Hepatocyte (in vitro differentiated cells): ENCODE results near the gene XYLT1. TPM values are rescaled to one million over a fixed set of nuclear protein-coding genes. Genes with fewer than 3 reads are reported as not detected.

ENCODE experiments used
- DNase-seq: peaks from one replicate; pipeline ENCODE4 v3.0.0-alpha.2; 2016; ENCODE audit warnings: low spot score
- H2AFZ ChIP-seq: fragments of 200-600 bp; sonication (generic); 2 replicates; pipeline ENCODE4 v1.6.0; 2016; ENCODE audit warnings: antibody characterized with exemption, mild to moderate bottlenecking
- H3K27ac ChIP-seq: fragments of 200-600 bp; sonication (generic); 2 replicates; pipeline ENCODE4 v1.5.1; 2016; ENCODE audit warnings: mild to moderate bottlenecking
- H3K27me3 ChIP-seq: fragments of 200-600 bp; sonication (generic); 2 replicates; pipeline ENCODE4 v1.6.1; 2016
- H3K36me3 ChIP-seq: fragments of 200-600 bp; sonication (generic); replicated peaks from 2 replicates; pipeline ENCODE4 v1.5.1; 2016; ENCODE audit warnings: low read depth; ENCODE audit not compliant: insufficient read depth
- H3K4me1 ChIP-seq: fragments of 200-600 bp; sonication (generic); 2 replicates; pipeline ENCODE4 v1.5.1; 2016; ENCODE audit warnings: mild to moderate bottlenecking, moderate library complexity; ENCODE audit not compliant: insufficient read depth
- H3K4me2 ChIP-seq: fragments of 200-600 bp; sonication (generic); 2 replicates; pipeline ENCODE4 v1.6.0; 2016
- H3K4me3 ChIP-seq: fragments of 200-600 bp; sonication (generic); 2 replicates; pipeline ENCODE4 v1.5.1; 2016; ENCODE audit warnings: mild to moderate bottlenecking
- H3K79me2 ChIP-seq: fragments of 200-600 bp; sonication (generic); 2 replicates; pipeline ENCODE4 v1.6.0; 2017; ENCODE audit warnings: mild to moderate bottlenecking
- H3K9me2 ChIP-seq: fragments of 200-600 bp; sonication (generic); replicated peaks from 2 replicates; pipeline ENCODE4 v1.6.0; 2017; ENCODE audit warnings: mild to moderate bottlenecking; ENCODE audit not compliant: insufficient read depth
- H3K9me3 ChIP-seq: fragments of 200-600 bp; sonication (generic); 2 replicates; pipeline ENCODE4 v1.5.1; 2016; ENCODE audit warnings: low read depth, mild to moderate bottlenecking
- H4K20me1 ChIP-seq: fragments of 200-600 bp; sonication (generic); 2 replicates; pipeline ENCODE4 v1.6.0; 2016; ENCODE audit warnings: mild to moderate bottlenecking; ENCODE audit not compliant: insufficient read depth, poor library complexity, severe bottlenecking
- CTCF ChIP-seq: fragments of 200-600 bp; sonication (generic); IDR thresholded peaks from 2 replicates; pipeline ENCODE4 v1.5.1; 2016; ENCODE audit warnings: antibody characterized with exemption, mild to moderate bottlenecking; ENCODE audit not compliant: poor library complexity
- EZH2 ChIP-seq: fragments of 200-600 bp; sonication (generic); IDR thresholded peaks from 2 replicates; pipeline ENCODE4 v1.6.1; 2016; ENCODE audit warnings: antibody characterized with exemption, mild to moderate bottlenecking, borderline replicate concordance
- EZH2phosphoT487 ChIP-seq: fragments of 200-600 bp; sonication (generic); IDR thresholded peaks from one replicate; pipeline ENCODE4 v1.6.1; 2018; ENCODE audit warnings: antibody characterized with exemption, mild to moderate bottlenecking, low read depth, moderate library complexity; ENCODE audit not compliant: unreplicated experiment, severe bottlenecking
- WGBS: methylation state at CpG from one replicate; pipeline ENCODE4 v1.1.6; 2016; ENCODE audit warnings: low lambda C conversion rate; ENCODE audit errors: missing lambda C conversion rate; 5-methylcytosine and 5-hydroxymethylcytosine counted together
- polyA plus RNA-seq: library from polyadenylated mRNA; unstranded; fragments of >200 nt; fragmentation: Nextera tagmentation; extraction: Ambion mirVana; gene quantifications from 2 replicates; pipeline ENCODE4 v1.2.1, GENCODE V29; 2016
- total RNA-seq: library from RNA; depleted of rRNA; stranded (reverse); fragments of >200 nt; gene quantifications from 2 replicates; pipeline ENCODE4 v1.2.3, GENCODE V29; 2014

XYLT1 gene
- total and polyA plus RNA-seq, 2 experiments from 2014 or later, result 6.9 to 13.7 TPM

DNA sequence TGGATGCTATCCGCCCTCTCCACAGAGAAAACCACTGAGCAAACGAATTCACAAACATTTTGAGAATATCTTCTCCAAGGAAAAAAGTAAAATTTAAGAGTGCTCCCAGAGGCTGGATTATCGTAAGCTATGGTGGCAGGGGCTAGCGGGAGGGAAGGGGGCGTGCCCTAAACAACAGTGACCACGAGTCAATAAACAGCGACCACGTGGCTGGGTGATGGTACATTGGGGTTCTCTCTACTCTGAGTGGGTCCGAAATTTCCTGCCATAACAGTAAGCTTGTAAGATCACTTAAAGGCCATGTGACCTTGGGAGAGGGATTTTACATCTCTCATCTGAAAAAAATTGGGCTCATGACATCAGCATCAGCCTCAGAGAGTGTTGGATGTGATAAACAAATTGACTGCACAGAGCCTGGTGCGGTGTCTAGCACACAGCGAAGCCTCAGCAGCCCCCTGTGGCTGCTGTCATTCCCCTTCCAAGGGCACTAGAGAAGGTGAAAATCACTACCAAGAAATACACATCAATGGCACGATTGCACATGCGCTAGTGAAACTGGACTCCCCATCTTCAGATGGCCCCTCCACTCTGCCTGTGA lies 213.2 kb downstream of the XYLT1 start:
- Histone ChIP-seq H3K79me2 (peaks cover 2% of the 10 kb centered on the region), H2AFZ (no peak overlapping the region), H3K9me3 (no peaks in the 10 kb centered on the region), H3K27ac (no peak overlapping the region), H4K20me1 (peaks cover 5% of the 10 kb centered on the region), H3K4me3 (no peak overlapping the region), H3K4me2 (no peak overlapping the region), H3K9me2 (no peaks in the 10 kb centered on the region), H3K4me1 (no peaks in the 10 kb centered on the region), H3K27me3 (no peaks in the 10 kb centered on the region), H3K36me3 (no peaks in the 10 kb centered on the region)
- no peak for DNase-seq
- WGBS, result 92% methylated on average over 13 of the region's 13 CpGs
- TF ChIP-seq EZH2phosphoT487, result no peak
- TF ChIP-seq EZH2, result no peak
- no peak for TF ChIP-seq CTCF

- Histone ChIP-seq H3K4me1 (no peaks in the 10 kb centered on the region), H4K20me1 (peaks cover 9% of the 10 kb centered on the region), H3K36me3 (no peaks in the 10 kb centered on the region), H3K4me2 (no peak overlapping the region), H3K27me3 (no peaks in the 10 kb centered on the region), H3K9me2 (no peaks in the 10 kb centered on the region), H3K79me2 (peaks cover 2% of the 10 kb centered on the region), H3K4me3 (no peak overlapping the region), H3K9me3 (no peaks in the 10 kb centered on the region), H3K27ac (no peak overlapping the region), H2AFZ (no peak overlapping the region)
- TF ChIP-seq EZH2 (no peak), EZH2phosphoT487 (no peak), CTCF (no peak)
- 93% methylated on average over 3 of the region's 3 CpGs for WGBS
- no peak for DNase-seq
Observed at GRCh38 chr16:17252701-17253100, 218.1 kb downstream of the XYLT1 start.

GRCh38 chr16:17252064-17252463 lies 218.7 kb downstream of the XYLT1 start:
- Histone ChIP-seq H3K27me3 (no peaks in the 10 kb centered on the region), H3K9me2 (no peaks in the 10 kb centered on the region), H3K36me3 (no peaks in the 10 kb centered on the region), H3K4me1 (no peaks in the 10 kb centered on the region), H3K27ac (no peak overlapping the region), H3K4me2 (no peak overlapping the region), H3K9me3 (no peaks in the 10 kb centered on the region), H4K20me1 (peaks cover 9% of the 10 kb centered on the region), H2AFZ (no peak overlapping the region), H3K79me2 (peaks cover 2% of the 10 kb centered on the region), H3K4me3 (no peak overlapping the region)
- DNase-seq, result no peak
- WGBS, result 98% methylated on average over 7 of the region's 7 CpGs
- TF ChIP-seq EZH2phosphoT487 (no peak), CTCF (no peak), EZH2 (no peak)
